ENCODE measurements around the gene CRHBP. TPM values are rescaled to one million over a fixed set of nuclear protein-coding genes. Genes with fewer than 3 reads are reported as not detected.
A peak's percentile ranks its signal among the peaks of the same experiment; 100 is the strongest.

The CRHBP gene
- total RNA-seq, 1 experiment from 2014 or later = not detected

- no peak overlapping the region for H3K27ac Mint-ChIP-seq (ENCODE audit: unreplicated experiment)
- no peaks in the 10 kb centered on the region for H3K9me3 Mint-ChIP-seq (ENCODE audit: low read depth, unreplicated experiment)
- no TSS peak for BruUV-seq (replicated peaks)
- CTCF ChIA-PET = no interaction called here
- TF ChIP-seq, protein P1, sequence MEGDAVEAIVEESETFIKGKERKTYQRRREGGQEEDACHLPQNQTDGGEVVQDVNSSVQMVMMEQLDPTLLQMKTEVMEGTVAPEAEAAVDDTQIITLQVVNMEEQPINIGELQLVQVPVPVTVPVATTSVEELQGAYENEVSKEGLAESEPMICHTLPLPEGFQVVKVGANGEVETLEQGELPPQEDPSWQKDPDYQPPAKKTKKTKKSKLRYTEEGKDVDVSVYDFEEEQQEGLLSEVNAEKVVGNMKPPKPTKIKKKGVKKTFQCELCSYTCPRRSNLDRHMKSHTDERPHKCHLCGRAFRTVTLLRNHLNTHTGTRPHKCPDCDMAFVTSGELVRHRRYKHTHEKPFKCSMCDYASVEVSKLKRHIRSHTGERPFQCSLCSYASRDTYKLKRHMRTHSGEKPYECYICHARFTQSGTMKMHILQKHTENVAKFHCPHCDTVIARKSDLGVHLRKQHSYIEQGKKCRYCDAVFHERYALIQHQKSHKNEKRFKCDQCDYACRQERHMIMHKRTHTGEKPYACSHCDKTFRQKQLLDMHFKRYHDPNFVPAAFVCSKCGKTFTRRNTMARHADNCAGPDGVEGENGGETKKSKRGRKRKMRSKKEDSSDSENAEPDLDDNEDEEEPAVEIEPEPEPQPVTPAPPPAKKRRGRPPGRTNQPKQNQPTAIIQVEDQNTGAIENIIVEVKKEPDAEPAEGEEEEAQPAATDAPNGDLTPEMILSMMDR (IDR thresholded peaks at IDR 0.05; ENCODE audit: unreplicated experiment) = no peak
- H3K27me3 Mint-ChIP-seq (ENCODE audit: unreplicated experiment) = peaks cover 44% of the 10 kb centered on the region
- H3K36me3 Mint-ChIP-seq (ENCODE audit: insufficient read depth, unreplicated experiment) = no peaks in the 10 kb centered on the region
- intact Hi-C loops (cut with micrococcal nuclease; ENCODE audit: unreplicated experiment) = no loop called here
- peak overlapping the region; percentile 51 for H3K4me3 Mint-ChIP-seq (ENCODE audit: low read depth, unreplicated experiment)
- peaks cover 4% of the 10 kb centered on the region for H3K4me1 Mint-ChIP-seq (ENCODE audit: low read depth, unreplicated experiment)
- peak; percentile 2 for DNase-seq
Observed at GRCh38 chr5:76953551-76954382, 922 bp downstream of the CRHBP start.

DNA sequence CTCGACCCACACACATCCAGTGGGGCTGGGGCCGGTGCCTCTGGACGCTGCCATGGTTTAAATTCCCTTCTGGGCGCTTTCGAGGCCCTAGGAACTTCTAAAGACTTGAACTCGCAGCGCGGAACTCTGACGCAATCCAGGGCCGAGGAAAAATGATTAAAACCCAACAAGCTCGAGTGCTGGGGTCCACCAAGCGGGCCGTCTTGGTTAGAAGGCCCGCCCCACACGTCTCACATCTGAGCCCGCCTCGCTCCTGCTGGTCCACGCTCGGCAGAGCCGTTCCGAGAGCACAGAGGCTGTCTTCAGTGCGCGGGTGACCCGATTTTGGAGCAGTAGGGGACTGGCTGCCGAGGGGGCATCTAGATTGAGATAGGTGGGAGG lies 1.5 kb downstream of the CRHBP start:
- no TSS peak for BruUV-seq (replicated peaks)
- no peak overlapping the region for H3K27ac Mint-ChIP-seq (ENCODE audit: unreplicated experiment)
- H3K36me3 Mint-ChIP-seq (ENCODE audit: insufficient read depth, unreplicated experiment) = no peaks in the 10 kb centered on the region
- H3K27me3 Mint-ChIP-seq (ENCODE audit: unreplicated experiment) = peaks cover 44% of the 10 kb centered on the region
- no peaks in the 10 kb centered on the region for H3K9me3 Mint-ChIP-seq (ENCODE audit: low read depth, unreplicated experiment)
- DNase-seq = no peak
- peaks cover 10% of the 10 kb centered on the region for H3K4me1 Mint-ChIP-seq (ENCODE audit: low read depth, unreplicated experiment)
- intact Hi-C loops (cut with micrococcal nuclease; ENCODE audit: unreplicated experiment) = no loop called here
- CTCF ChIA-PET = no interaction called here
- peak overlapping the region; percentile 51 for H3K4me3 Mint-ChIP-seq (ENCODE audit: low read depth, unreplicated experiment)
- TF ChIP-seq, protein P1 (IDR thresholded peaks at IDR 0.05; ENCODE audit: unreplicated experiment) = no peak

DNA sequence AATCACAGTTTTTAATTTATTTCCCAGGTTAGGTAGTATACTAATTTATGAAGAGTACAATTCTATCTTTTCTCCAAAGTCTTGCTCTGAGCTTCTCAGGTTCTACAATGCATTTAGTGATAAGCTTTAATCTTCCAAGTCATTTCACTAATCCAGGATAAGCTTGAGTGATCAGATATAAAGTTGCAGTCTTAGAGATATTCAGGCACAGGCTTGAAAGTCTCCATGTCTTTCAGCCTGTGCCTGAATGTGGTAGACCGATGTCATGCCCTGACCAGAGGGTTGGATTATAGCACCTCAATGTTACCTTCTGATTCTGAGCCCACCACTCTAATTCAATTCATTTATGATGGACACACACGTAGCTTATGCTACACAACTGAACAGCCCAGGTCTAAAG lies 3.2 kb downstream of the CRHBP start:
- BruUV-seq (replicated peaks) = no TSS peak
- peaks cover 44% of the 10 kb centered on the region for H3K27me3 Mint-ChIP-seq (ENCODE audit: unreplicated experiment)
- peaks cover 16% of the 10 kb centered on the region for H3K4me1 Mint-ChIP-seq (ENCODE audit: low read depth, unreplicated experiment)
- intact Hi-C loops (cut with micrococcal nuclease; ENCODE audit: unreplicated experiment) = no loop called here
- no peaks in the 10 kb centered on the region for H3K9me3 Mint-ChIP-seq (ENCODE audit: low read depth, unreplicated experiment)
- H3K36me3 Mint-ChIP-seq (ENCODE audit: insufficient read depth, unreplicated experiment) = no peaks in the 10 kb centered on the region
- H3K27ac Mint-ChIP-seq (ENCODE audit: unreplicated experiment) = no peak overlapping the region
- DNase-seq = no peak
- TF ChIP-seq, protein P1 (IDR thresholded peaks at IDR 0.05; ENCODE audit: unreplicated experiment) = no peak
- CTCF ChIA-PET = no interaction called here
- H3K4me3 Mint-ChIP-seq (ENCODE audit: low read depth, unreplicated experiment) = no peak overlapping the region

DNA sequence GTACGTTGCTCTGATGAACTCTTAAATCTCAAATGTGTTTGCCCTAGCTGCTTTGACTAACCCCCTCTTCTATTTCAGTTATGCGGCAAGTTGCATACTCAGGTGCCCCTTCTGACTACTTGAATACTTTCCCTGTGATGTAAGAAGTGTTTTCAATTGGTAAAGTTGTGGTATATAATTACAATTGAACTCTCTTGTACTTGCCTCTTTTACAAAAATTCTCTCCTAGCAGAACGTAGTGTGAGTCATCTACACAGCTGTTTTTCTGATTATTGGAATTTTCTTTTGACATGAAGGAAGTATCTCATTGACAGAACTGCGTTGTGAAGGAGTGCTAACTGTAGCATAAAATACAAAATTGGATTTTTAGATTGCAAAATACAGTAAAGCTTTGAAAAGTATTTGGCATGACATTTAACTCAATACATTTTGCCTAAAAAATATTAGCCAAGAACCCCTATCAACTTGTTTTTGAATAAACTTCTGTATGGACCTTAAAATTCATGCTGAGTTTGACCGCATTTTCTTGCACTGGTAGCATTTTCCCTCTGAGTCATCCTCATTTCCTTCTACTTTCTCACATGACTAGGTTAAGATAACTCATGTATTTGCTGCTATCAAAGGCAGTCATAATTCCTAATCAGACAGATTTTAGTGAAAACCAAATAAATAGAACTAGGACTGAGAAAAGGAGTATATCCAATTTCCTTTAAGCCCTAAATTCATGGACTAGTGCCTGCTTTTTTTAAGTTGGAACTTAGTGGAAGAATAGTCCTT lies 6.3 kb downstream of the CRHBP start:
- TF ChIP-seq, protein P1 (IDR thresholded peaks at IDR 0.05; ENCODE audit: unreplicated experiment) = no peak
- intact Hi-C loops (cut with micrococcal nuclease; ENCODE audit: unreplicated experiment) = no loop called here
- Mint-ChIP-seq H3K27ac (ENCODE audit: unreplicated experiment) (no peak overlapping the region), H3K4me3 (ENCODE audit: low read depth, unreplicated experiment) (no peak overlapping the region), H3K36me3 (ENCODE audit: insufficient read depth, unreplicated experiment) (no peaks in the 10 kb centered on the region), H3K4me1 (ENCODE audit: low read depth, unreplicated experiment) (peaks cover 16% of the 10 kb centered on the region), H3K9me3 (ENCODE audit: low read depth, unreplicated experiment) (no peaks in the 10 kb centered on the region), H3K27me3 (ENCODE audit: unreplicated experiment) (peaks cover 13% of the 10 kb centered on the region)
- no peak for DNase-seq
- no TSS peak for BruUV-seq (replicated peaks)
- CTCF ChIA-PET = no interaction called here
